Neural progenitor cell (in vitro differentiated cells): Measurements from ENCODE around the gene FBXW7.

Source experiments
- CTCF ChIP-seq: fragments of 200-600 bp; sonication (generic); IDR thresholded peaks from 2 replicates; pipeline ENCODE4 v1.5.1; 2017; ENCODE audit warnings: antibody characterized with exemption, mild to moderate bottlenecking
- EZH2 ChIP-seq: fragments of 200-600 bp; sonication (generic); IDR thresholded peaks from 2 replicates; pipeline ENCODE4 v1.6.1; 2017; ENCODE audit warnings: antibody characterized with exemption, mild to moderate bottlenecking, moderate library complexity
- EZH2phosphoT487 ChIP-seq: fragments of 200-600 bp; sonication (generic); IDR thresholded peaks from 2 replicates; pipeline ENCODE4 v1.6.1; 2017; ENCODE audit warnings: antibody characterized with exemption

GRCh38 chr4:152369203-152369901, 166.5 kb downstream of the FBXW7 start:
- TF ChIP-seq CTCF (no peak), EZH2phosphoT487 (no peak), EZH2 (no peak)
